ENCODE measurements around the gene PMEPA1. TPM values are rescaled to one million over a fixed set of nuclear protein-coding genes. Genes with fewer than 3 reads are reported as not detected.
A peak's percentile ranks its signal among the peaks of the same experiment; 100 is the strongest.

PMEPA1 gene, protein sequence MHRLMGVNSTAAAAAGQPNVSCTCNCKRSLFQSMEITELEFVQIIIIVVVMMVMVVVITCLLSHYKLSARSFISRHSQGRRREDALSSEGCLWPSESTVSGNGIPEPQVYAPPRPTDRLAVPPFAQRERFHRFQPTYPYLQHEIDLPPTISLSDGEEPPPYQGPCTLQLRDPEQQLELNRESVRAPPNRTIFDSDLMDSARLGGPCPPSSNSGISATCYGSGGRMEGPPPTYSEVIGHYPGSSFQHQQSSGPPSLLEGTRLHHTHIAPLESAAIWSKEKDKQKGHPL
- total RNA-seq (ENCODE audit: unreplicated experiment): 61.3 TPM
- long read RNA-seq, full-length matches to known transcripts: 8 of 12 reads
- long read RNA-seq, partial matches to known transcripts: 3 of 12 reads
- long read RNA-seq, other reads (novel, unspliced or antisense): 1 of 12 reads

DNA sequence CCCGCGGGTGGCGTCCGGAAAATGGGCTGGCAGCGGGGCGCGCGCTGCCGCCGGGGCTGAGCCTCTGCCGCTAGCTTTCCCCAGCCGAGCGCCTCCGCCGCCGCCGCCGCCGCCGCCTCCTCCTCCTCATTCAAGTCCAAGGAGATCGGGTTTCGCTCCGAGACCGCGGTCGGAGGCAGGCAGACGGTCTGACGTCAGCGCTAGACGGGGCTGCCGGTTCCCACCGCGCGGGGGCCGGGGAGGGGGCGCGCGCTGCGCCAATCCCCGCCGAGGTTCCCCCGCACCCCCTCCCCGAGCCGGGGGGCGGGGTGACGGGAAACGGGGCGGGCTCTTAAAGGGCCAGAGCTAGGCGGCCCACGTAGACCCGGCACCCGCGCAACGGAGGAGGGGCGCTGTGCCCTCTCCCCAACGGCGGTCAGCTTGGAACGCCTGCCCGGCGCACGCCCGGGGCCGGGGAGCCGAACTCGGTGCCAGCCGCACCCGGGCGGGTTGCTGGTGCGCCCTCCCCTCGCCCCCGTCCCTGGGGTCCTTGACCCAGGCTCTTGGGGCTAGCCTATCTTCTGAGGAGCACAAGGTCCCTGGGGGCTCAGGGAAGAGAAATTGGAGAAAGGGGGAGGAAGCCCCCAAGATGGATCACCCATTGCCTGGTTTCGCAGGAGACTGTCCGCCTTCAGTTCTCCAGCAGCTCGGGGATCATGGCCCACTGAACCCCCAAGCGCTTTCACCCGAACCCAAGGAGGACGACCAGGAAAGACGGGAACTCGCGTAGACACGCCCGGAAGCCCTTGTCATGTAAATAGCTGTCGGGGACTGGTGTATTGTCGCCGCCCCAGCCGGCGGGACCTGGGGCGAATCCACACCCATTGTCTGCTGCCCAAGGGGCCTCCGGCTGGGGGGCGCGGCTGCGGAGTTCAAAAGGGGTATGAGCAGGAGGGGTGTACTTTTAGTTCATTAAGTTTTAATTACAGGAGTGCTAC is at the start of gene PMEPA1:
TSS of gene PMEPA1 (minus strand) at position 193 of the 977 bp plus-strand sequence. CDS start 433 bp downstream, outside the sequence.
- peak within 1 kb of the TSS; percentile 100 for H3K4me3 Mint-ChIP-seq (ENCODE audit: unreplicated experiment)
- TF ChIP-seq, protein P1, sequence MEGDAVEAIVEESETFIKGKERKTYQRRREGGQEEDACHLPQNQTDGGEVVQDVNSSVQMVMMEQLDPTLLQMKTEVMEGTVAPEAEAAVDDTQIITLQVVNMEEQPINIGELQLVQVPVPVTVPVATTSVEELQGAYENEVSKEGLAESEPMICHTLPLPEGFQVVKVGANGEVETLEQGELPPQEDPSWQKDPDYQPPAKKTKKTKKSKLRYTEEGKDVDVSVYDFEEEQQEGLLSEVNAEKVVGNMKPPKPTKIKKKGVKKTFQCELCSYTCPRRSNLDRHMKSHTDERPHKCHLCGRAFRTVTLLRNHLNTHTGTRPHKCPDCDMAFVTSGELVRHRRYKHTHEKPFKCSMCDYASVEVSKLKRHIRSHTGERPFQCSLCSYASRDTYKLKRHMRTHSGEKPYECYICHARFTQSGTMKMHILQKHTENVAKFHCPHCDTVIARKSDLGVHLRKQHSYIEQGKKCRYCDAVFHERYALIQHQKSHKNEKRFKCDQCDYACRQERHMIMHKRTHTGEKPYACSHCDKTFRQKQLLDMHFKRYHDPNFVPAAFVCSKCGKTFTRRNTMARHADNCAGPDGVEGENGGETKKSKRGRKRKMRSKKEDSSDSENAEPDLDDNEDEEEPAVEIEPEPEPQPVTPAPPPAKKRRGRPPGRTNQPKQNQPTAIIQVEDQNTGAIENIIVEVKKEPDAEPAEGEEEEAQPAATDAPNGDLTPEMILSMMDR (IDR thresholded peaks at IDR 0.05; ENCODE audit: unreplicated experiment): peak; percentile 38
- peak within 1 kb of the TSS; percentile 97 for H3K27ac Mint-ChIP-seq (ENCODE audit: unreplicated experiment)
- peak; percentile 96 for DNase-seq (ENCODE audit: low spot score)
- peaks cover 13% of the 10 kb centered on the region for H3K27me3 Mint-ChIP-seq (ENCODE audit: unreplicated experiment)
- H3K4me1 Mint-ChIP-seq (ENCODE audit: unreplicated experiment): peaks cover 54% of the 10 kb centered on the region
- no peaks in the 10 kb centered on the region for H3K9me3 Mint-ChIP-seq (ENCODE audit: unreplicated experiment)
- H3K36me3 Mint-ChIP-seq (ENCODE audit: low read depth, unreplicated experiment): peaks cover 16% of the 10 kb centered on the region

GRCh38 chr20:57757767-57758166 is 48.0 kb upstream of the PMEPA1 start:
- no peaks in the 10 kb centered on the region for H3K36me3 Mint-ChIP-seq (ENCODE audit: low read depth, unreplicated experiment)
- H3K9me3 Mint-ChIP-seq (ENCODE audit: unreplicated experiment): no peaks in the 10 kb centered on the region
- TF ChIP-seq, protein P1 (IDR thresholded peaks at IDR 0.05; ENCODE audit: unreplicated experiment): no peak

GRCh38 chr20:57756921-57757320 is 47.1 kb upstream of the PMEPA1 start:
- Mint-ChIP-seq H3K9me3 (ENCODE audit: unreplicated experiment) (no peaks in the 10 kb centered on the region), H3K4me1 (ENCODE audit: unreplicated experiment) (peaks cover 4% of the 10 kb centered on the region), H3K36me3 (ENCODE audit: low read depth, unreplicated experiment) (no peaks in the 10 kb centered on the region), H3K27me3 (ENCODE audit: unreplicated experiment) (peaks cover 3% of the 10 kb centered on the region), H3K4me3 (ENCODE audit: unreplicated experiment) (no peak overlapping the region), H3K27ac (ENCODE audit: unreplicated experiment) (no peak overlapping the region)
- no peak for DNase-seq (ENCODE audit: low spot score)
- TF ChIP-seq, protein P1 (IDR thresholded peaks at IDR 0.05; ENCODE audit: unreplicated experiment): no peak

More at GRCh38 chr20:57757767-57758166, 48.0 kb upstream of the PMEPA1 start:
- peaks cover 3% of the 10 kb centered on the region for H3K27me3 Mint-ChIP-seq (ENCODE audit: unreplicated experiment)
- H3K4me1 Mint-ChIP-seq (ENCODE audit: unreplicated experiment): peaks cover 4% of the 10 kb centered on the region
- H3K4me3 Mint-ChIP-seq (ENCODE audit: unreplicated experiment): no peak overlapping the region
- no peak for DNase-seq (ENCODE audit: low spot score)
- H3K27ac Mint-ChIP-seq (ENCODE audit: unreplicated experiment): no peak overlapping the region

- TF ChIP-seq, protein P1 (IDR thresholded peaks at IDR 0.05; ENCODE audit: unreplicated experiment): no peak
Observed at GRCh38 chr20:57756213-57756612, 46.4 kb upstream of the PMEPA1 start.

More at GRCh38 chr20:57756213-57756612, 46.4 kb upstream of the PMEPA1 start:
- Mint-ChIP-seq H3K36me3 (ENCODE audit: low read depth, unreplicated experiment) (no peaks in the 10 kb centered on the region), H3K4me1 (ENCODE audit: unreplicated experiment) (peaks cover 4% of the 10 kb centered on the region), H3K27ac (ENCODE audit: unreplicated experiment) (no peak overlapping the region), H3K4me3 (ENCODE audit: unreplicated experiment) (no peak overlapping the region), H3K9me3 (ENCODE audit: unreplicated experiment) (no peaks in the 10 kb centered on the region), H3K27me3 (ENCODE audit: unreplicated experiment) (peaks cover 1% of the 10 kb centered on the region)
- no peak for DNase-seq (ENCODE audit: low spot score)
